ENCODE measurements around the gene KRT80. TPM values are rescaled to one million over a fixed set of nuclear protein-coding genes. Genes with fewer than 3 reads are reported as not detected.

Gene KRT80
- total RNA-seq, 1 donor from 2014 or later = 10.7 TPM

DNA sequence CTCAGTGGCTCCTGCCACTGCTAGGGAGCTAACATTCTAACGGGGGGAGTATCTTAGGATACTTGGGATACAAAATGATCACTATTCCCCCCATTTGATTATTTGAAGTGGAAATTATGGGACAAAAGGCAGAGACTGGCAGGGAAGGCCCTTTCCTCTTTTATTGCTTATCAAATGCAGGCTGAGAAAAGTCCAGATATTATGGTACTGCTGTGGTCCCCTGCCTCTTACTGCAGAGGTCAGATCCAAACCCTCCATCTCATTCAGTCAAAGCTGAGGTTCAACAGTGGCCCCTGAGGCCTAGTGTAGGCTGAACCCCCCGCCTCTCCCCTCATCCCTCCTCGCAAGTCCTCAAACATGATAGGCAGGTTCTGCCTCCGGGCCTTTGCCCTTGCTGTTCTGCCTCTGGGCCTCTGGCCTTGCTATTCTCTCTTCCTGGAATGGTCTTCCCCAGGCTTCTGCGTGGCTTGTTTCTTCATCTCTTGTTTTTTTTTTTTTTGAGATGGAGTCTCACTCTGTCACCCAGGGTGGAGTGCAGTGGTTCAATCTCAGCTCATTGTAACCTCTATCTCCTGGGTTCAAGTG, 34.2 kb downstream of the KRT80 start:
- no peak overlapping the region for H3K27ac Mint-ChIP-seq (ENCODE audit: unreplicated experiment)

DNA sequence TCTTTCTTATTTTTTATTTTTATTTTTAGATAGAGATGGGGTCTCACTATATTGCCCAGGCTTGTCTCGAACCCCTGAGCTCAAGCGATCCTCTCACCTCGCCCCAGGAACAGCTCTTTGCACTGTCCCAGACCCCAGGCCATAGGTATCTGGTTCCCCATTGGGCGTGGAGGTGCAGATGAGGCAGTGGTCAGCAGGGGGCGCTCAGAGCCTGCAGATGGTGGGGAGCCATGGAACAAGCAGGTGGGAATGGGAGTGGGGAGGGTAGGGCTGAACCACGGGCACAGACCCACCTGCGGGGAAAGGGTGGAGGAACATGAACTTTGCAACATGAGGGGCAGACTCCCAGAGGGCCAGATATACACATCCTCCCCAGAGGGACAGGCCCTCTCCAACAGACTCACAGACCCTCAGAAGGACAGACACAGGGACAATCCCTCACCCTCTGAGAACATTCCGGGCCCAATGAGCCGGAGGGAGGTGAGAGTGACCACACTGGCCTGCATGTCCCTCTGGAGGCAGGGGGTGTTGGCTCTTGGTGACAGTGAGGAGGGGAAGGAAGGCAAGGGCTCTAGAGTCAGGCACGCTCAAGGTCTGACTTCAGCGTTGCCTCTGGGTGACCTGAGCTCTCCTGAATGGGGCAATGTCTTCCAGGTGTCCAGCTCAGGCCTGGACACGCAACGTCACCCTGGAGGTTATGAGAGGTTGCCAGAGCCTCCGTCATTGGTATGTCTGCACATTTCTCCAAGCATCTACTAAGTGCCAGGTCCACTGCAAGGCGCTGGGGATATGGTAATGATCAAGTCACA, 34.9 kb downstream of the KRT80 start:
- peak; percentile 92 for DNase-seq (ENCODE audit: low spot score)
- TF ChIP-seq, protein P1, sequence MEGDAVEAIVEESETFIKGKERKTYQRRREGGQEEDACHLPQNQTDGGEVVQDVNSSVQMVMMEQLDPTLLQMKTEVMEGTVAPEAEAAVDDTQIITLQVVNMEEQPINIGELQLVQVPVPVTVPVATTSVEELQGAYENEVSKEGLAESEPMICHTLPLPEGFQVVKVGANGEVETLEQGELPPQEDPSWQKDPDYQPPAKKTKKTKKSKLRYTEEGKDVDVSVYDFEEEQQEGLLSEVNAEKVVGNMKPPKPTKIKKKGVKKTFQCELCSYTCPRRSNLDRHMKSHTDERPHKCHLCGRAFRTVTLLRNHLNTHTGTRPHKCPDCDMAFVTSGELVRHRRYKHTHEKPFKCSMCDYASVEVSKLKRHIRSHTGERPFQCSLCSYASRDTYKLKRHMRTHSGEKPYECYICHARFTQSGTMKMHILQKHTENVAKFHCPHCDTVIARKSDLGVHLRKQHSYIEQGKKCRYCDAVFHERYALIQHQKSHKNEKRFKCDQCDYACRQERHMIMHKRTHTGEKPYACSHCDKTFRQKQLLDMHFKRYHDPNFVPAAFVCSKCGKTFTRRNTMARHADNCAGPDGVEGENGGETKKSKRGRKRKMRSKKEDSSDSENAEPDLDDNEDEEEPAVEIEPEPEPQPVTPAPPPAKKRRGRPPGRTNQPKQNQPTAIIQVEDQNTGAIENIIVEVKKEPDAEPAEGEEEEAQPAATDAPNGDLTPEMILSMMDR (IDR thresholded peaks at IDR 0.05) = peak; percentile 99
- H3K27ac Mint-ChIP-seq (ENCODE audit: unreplicated experiment) = no peak overlapping the region
- no peaks in the 10 kb centered on the region for H3K36me3 Mint-ChIP-seq (ENCODE audit: low read depth)
- H3K4me1 Mint-ChIP-seq (ENCODE audit: low read depth) = peaks cover 16% of the 10 kb centered on the region
- no peaks in the 10 kb centered on the region for H3K27me3 Mint-ChIP-seq (ENCODE audit: low read depth)
- no peaks in the 10 kb centered on the region for H3K9me3 Mint-ChIP-seq (ENCODE audit: low read depth)
- H3K4me3 Mint-ChIP-seq (ENCODE audit: unreplicated experiment) = no peak overlapping the region

More for the DNA sequence above, 34.2 kb downstream of the KRT80 start:
- Mint-ChIP-seq H3K27me3 (ENCODE audit: low read depth) (no peaks in the 10 kb centered on the region), H3K4me3 (ENCODE audit: unreplicated experiment) (no peak overlapping the region), H3K36me3 (ENCODE audit: low read depth) (no peaks in the 10 kb centered on the region), H3K4me1 (ENCODE audit: low read depth) (peaks cover 16% of the 10 kb centered on the region), H3K9me3 (ENCODE audit: low read depth) (no peaks in the 10 kb centered on the region)
- DNase-seq (ENCODE audit: low spot score) = no peak
- TF ChIP-seq, protein P1 (IDR thresholded peaks at IDR 0.05) = no peak

DNA sequence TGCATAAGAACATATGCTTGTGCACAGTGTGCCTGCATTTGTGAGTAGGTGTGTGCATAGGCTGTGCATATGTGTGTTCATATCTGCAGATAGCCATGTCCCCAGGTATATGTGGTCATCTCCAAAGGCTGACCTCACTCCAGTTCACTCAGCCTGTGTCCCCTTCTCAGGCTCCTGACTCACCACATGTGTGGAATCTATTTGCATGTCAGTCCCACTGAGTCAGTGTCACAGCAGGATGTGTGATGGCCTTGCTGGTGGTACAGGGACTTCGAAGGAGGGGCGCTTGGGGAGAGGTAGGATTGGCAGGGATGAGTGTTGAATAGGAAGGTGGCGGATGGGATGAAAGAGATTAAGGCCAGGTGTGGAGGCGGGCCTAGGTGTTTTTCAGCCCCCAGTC, 35.5 kb downstream of the KRT80 start:
- DNase-seq (ENCODE audit: low spot score) = no peak
- Mint-ChIP-seq H3K9me3 (ENCODE audit: low read depth) (no peaks in the 10 kb centered on the region), H3K27me3 (ENCODE audit: low read depth) (no peaks in the 10 kb centered on the region), H3K36me3 (ENCODE audit: low read depth) (no peaks in the 10 kb centered on the region), H3K4me1 (ENCODE audit: low read depth) (peaks cover 19% of the 10 kb centered on the region), H3K27ac (ENCODE audit: unreplicated experiment) (no peak overlapping the region), H3K4me3 (ENCODE audit: unreplicated experiment) (no peak overlapping the region)
- TF ChIP-seq, protein P1 (IDR thresholded peaks at IDR 0.05) = peak; percentile 29

DNA sequence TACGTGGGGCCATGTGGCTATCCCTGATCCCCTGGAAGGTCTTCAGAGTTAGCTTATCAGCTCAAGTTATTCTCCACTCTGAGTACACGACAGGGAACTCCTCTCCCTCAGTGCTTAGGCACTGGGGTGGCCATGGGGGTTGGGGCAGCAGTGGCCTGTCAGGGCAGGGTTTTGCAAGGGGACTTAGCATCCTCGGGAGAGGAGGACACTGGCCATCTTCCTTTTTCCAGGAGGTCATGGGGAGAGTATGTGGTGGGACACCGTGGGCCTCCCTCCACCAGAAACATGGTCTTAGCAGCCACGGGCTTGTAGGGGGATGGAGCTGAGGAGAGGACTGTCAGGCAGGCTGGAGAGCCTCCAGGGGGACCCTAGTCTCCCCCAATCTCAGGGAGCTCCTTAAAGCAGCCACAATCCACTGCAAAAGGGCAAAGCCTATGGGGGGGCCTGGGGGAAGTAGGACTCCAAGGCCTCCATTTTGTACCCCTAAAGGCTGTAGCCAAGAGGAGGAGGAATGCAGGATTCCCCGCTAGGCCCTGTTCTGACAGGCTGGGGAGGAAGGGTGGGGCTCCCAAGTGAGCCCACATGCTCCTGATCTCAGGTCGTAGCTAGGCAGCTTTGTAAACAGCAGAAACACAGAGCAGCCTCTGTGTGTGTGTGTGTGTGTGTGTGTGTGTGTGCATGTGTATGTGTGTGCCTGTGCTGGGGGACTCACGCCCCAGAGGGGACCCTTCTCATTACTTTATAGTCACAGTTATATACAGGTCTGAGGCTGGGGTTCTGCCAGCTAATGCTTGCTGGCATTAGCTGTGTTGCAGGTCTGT, 36.6 kb downstream of the KRT80 start:
- Mint-ChIP-seq H3K4me3 (ENCODE audit: unreplicated experiment) (no peak overlapping the region), H3K36me3 (ENCODE audit: low read depth) (no peaks in the 10 kb centered on the region)

More for the DNA sequence above, 36.6 kb downstream of the KRT80 start:
- TF ChIP-seq, protein P1 (IDR thresholded peaks at IDR 0.05) = no peak
- H3K27ac Mint-ChIP-seq (ENCODE audit: unreplicated experiment) = no peak overlapping the region
- peaks cover 24% of the 10 kb centered on the region for H3K4me1 Mint-ChIP-seq (ENCODE audit: low read depth)
- H3K27me3 Mint-ChIP-seq (ENCODE audit: low read depth) = no peaks in the 10 kb centered on the region
- H3K9me3 Mint-ChIP-seq (ENCODE audit: low read depth) = no peaks in the 10 kb centered on the region
- DNase-seq (ENCODE audit: low spot score) = no peak
